WERI-Rb-1 (cell line): ENCODE data around the gene DISC1.
A peak's percentile ranks its signal among the peaks of the same experiment; 100 is the strongest.

Experiments used
- DNase-seq: peaks from one replicate; pipeline ENCODE4 v3.0.0-alpha.2; 2020
- H3K27ac ChIP-seq: fragments of 250-450 bp; sonication (Bioruptor Pico); 2 replicates; pipeline ENCODE4 v1.5.1; 2020; ENCODE audit warnings: mild to moderate bottlenecking, moderate library complexity
- H3K27me3 ChIP-seq: fragments of 250-450 bp; sonication (Bioruptor Pico); 2 replicates; pipeline ENCODE4 v1.5.1; 2021; ENCODE audit warnings: mild to moderate bottlenecking, low read depth, moderate library complexity; ENCODE audit not compliant: insufficient read depth, severe bottlenecking
- H3K36me3 ChIP-seq: fragments of 250-450 bp; sonication (Bioruptor Pico); 2 replicates; pipeline ENCODE4 v1.5.1; 2020; ENCODE audit warnings: mild to moderate bottlenecking, moderate library complexity
- H3K4me3 ChIP-seq: 2 replicates; pipeline ENCODE4 v1.5.1; 2011; ENCODE audit warnings: low read depth, mild to moderate bottlenecking, control low read depth, low read length
- H3K9me3 ChIP-seq: fragments of 250-450 bp; sonication (Bioruptor Pico); 2 replicates; pipeline ENCODE4 v1.5.1; 2021; ENCODE audit warnings: mild to moderate bottlenecking, moderate library complexity; ENCODE audit not compliant: severe bottlenecking
- CTCF ChIP-seq: IDR thresholded peaks from 2 replicates; pipeline ENCODE4 v1.5.1; 2011; ENCODE audit warnings: low read depth, mild to moderate bottlenecking, control low read depth, inconsistent platforms, low read length

The DISC1 gene

GRCh38 chr1:231628207-231628876 lies 1.8 kb downstream of the DISC1 start:
- Histone ChIP-seq H3K36me3 (no peaks in the 10 kb centered on the region), H3K27ac (no peak overlapping the region), H3K27me3 (no peaks in the 10 kb centered on the region), H3K4me3 (no peak overlapping the region), H3K9me3 (no peaks in the 10 kb centered on the region)
- no peak for TF ChIP-seq CTCF
- DNase-seq = peak; percentile 54

- H3K36me3 ChIP-seq = no peaks in the 10 kb centered on the region
- no peak for DNase-seq
- H3K27me3 ChIP-seq = no peaks in the 10 kb centered on the region
- H3K27ac ChIP-seq = no peak overlapping the region
- no peak for TF ChIP-seq CTCF
- no peak overlapping the region for H3K4me3 ChIP-seq
- H3K9me3 ChIP-seq = no peaks in the 10 kb centered on the region
Observed at GRCh38 chr1:231629132-231629531, 2.5 kb downstream of the DISC1 start.

- Histone ChIP-seq H3K36me3 (no peaks in the 10 kb centered on the region), H3K27me3 (no peaks in the 10 kb centered on the region), H3K9me3 (no peaks in the 10 kb centered on the region), H3K4me3 (no peak overlapping the region), H3K27ac (no peak overlapping the region)
- TF ChIP-seq CTCF = no peak
- DNase-seq = no peak
Observed at GRCh38 chr1:231630558-231631205, 4.1 kb downstream of the DISC1 start.

GRCh38 chr1:231631717-231632116 lies 5.1 kb downstream of the DISC1 start:
- no peaks in the 10 kb centered on the region for H3K27me3 ChIP-seq
- no peaks in the 10 kb centered on the region for H3K36me3 ChIP-seq
- DNase-seq = no peak
- H3K27ac ChIP-seq = no peak overlapping the region
- no peak overlapping the region for H3K4me3 ChIP-seq
- no peaks in the 10 kb centered on the region for H3K9me3 ChIP-seq
- TF ChIP-seq CTCF = no peak

- Histone ChIP-seq H3K9me3 (peaks cover 2% of the 10 kb centered on the region), H3K27me3 (no peaks in the 10 kb centered on the region), H3K4me3 (no peak overlapping the region), H3K36me3 (no peaks in the 10 kb centered on the region), H3K27ac (no peak overlapping the region)
- DNase-seq = no peak
- no peak for TF ChIP-seq CTCF
Observed at GRCh38 chr1:231632119-231632518, 5.5 kb downstream of the DISC1 start.
